GM19351 (cell line): ENCODE data around the gene UBE2V1.

Experiments used
- ATAC-seq: cut with Tn5 transposase; IDR thresholded peaks from one replicate; pipeline ENCODE4 v1.9.1; 2021; ENCODE audit warnings: mild to moderate bottlenecking, moderate library complexity; ENCODE audit not compliant: unreplicated experiment

Gene UBE2V1

DNA sequence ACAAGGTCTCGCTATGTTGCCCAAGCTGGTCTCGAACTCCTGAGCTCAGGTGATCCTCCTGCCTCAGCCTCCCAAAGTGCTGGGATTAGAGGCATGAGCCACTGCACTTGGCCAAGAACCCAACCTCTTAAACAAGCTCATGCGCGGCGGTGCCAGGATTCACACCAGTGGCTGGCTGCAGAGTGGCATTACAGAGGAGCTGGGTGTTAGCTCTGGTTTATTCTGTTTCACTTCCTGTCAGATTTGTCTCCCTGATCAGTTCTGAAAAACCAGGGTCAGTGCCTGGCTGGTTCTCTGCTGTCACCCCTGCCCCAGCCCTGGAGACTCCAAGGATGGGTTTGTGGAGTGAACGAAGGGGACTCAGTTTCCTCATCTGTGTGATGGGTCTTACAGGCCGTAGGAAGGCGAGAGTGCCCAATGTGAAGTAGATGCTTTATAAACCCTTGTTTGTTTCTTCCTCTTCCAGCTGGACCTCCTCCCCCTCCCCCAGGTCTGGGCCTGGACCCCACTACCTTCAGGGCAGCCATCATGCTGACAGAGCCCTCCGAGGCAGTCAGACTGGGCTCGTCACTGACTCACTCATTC is 63.4 kb downstream of the UBE2V1 start:
- ATAC-seq: no peak

DNA sequence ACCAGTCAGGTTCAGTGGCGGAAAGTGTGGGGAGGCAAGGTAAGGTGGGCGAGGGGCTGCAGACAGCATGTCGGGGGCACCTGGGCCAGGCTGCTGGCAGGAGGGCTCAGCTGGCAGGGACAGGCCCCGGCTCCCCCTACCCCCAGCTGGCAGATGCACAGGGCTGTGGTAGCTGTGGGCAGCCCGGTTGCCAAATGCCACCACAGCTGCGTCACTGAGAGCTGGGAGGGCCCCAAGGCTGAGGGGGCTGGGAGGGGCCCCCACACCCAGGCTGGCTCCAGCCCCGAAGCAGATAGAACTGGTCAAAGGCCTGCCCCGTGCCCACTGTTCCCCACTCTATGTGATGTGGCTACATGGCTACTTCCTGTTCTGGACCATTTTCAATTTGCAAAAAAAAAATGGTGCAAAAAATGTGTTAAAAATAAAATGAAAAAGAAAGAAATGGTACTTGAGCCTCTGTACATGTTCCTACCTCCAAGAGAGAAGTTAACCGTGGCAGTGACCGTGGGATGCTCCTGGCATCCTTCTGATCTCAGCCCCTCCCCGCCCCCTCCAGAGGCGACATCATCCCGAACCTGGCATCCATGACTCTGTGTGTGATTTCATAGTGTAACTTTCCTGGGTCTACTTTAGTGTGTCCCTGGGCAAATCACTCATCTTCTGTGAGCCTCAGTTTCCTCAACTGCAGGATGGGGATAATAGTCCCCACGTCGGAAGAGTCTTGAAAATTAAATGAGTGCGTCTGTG is 64.4 kb downstream of the UBE2V1 start:
- no peak for ATAC-seq

DNA sequence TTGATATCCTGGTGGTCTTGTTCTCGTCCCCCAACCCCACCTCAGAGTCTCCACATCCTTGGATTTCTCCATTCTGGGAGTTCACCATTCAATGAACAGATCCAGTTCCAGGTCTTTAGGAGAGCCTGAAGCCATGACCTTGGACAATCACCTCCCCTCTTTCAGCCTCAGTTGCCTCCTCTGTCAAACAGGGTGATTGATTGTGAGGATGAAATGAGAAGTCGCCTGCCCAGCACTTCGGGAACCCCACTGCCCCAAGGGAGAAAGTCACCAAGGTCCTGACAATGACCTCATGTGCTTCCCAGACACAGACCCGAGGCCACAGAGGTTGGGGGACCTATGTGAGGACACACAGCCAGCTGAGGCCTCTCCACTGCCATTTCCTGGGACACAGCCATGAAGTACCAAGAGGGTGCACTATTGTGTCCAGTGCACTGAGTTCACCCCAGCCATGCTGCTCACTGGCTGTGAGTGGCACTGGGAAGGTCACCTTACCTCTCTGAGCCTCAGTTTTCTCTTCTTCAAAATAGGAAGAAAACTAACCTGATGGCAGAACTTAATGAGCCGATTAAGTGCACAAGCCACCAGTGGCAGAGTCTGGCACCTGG is 68.5 kb downstream of the UBE2V1 start:
- ATAC-seq: no peak

DNA sequence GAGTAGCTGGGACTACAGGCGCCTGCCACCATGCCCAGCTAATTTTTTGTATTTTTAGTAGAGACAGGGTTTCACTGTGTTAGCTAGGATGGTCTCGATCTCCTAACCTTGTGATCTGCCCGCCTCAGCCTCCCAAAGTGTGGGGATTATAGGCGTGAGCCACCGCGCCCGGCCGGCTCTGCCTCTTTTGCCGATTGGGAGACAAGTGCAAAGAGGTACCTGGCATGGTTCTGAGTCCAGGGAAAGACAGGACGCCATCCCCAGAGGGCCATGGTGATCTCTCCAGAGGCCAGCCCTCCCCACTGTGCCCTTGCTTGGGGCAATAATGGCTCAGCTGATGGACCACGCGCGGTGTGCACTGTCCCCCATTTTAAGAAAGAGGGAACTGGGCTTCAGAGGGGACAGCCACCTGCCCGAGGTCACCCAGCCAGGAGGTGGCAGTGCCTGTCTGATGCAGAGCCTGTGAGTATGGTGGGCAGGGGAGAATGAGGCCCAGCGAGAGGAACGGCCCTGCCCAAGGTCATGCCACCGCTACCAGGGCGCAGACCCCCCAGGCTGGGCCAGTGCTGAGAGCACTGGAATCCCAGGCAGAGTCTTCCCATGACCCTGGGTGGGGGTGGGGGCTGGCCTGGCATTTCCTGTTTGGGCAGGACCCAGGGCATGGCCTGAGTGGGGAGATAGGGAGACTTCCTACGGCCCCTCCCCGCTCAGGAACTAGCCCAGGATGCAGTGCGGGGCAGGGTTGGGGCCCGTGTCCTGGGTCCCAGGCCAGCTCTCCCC is 69.2 kb downstream of the UBE2V1 start:
- no peak for ATAC-seq

DNA sequence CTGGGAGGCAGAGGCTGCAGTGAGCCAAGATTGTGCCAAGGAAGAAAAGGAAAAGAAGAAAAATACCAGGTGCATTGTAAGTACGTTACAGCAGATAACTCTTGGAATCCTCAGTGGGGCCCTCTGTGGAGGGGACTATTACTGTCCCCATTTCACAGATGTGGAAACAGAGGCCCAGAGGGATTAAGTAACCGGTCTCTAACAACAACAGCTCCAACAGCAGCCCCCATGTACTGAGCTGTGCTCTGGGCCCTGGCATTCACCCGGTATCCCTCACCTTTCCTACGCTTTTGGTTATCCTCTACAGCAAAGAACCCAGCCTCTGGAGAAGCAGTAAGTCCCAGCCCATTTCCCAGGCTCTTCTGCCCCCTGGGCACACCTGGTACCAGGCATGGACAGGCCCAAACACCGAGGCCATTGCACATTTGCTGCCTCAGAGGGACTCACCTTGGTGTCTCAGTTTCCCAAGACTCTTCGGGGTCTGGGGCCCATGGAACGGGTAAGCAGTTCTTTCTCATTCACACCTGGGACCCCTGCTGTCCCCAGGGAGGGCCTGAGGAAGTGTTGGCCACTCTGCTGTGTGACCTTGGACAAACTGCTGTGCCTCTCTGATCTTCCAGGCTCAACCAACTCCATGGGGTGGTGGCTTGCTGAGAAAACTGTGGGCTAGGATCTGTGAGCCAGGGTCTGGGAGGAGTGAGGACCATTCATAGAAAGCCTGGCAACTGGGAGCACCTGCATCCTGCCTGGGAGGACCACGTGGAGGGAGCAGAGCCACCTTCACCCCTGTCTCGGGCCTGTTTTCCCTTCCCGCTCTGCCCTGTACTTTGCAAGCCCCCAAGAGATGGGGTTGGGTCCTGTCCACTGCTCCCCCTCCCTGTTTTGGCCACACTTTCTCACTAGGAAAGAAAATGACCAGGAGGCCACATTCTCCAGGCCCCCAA is 70.3 kb downstream of the UBE2V1 start:
- no peak for ATAC-seq

DNA sequence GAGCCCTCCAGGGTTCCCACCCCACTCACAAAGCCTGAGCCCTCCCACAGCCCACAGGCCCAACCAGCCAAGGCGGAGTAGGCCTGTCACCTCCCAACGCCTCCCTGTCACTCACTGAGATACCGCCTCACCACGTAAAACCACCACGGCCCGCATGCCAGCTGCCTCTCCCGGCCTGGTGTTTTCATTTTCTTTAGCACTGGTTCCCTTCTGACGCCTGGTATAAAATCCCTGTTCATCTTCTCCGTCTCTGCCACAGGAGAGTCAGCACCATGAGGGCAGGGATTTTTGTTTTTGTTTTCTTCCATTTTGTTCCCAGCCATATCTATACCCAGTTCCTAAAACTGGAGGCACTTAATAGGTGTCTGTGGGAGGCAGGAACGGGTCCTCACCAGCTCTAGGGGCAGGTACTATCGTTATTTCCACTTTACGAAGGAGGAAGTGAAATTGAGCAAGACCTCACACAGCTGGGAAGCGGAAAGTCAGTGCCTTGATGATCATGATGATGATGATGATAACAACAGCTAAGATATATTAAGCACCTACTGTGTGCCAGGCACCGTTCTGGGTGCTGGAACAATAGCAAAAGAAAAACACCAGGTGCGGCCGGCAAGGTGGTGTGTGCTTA is 71.6 kb downstream of the UBE2V1 start:
- ATAC-seq: no peak

DNA sequence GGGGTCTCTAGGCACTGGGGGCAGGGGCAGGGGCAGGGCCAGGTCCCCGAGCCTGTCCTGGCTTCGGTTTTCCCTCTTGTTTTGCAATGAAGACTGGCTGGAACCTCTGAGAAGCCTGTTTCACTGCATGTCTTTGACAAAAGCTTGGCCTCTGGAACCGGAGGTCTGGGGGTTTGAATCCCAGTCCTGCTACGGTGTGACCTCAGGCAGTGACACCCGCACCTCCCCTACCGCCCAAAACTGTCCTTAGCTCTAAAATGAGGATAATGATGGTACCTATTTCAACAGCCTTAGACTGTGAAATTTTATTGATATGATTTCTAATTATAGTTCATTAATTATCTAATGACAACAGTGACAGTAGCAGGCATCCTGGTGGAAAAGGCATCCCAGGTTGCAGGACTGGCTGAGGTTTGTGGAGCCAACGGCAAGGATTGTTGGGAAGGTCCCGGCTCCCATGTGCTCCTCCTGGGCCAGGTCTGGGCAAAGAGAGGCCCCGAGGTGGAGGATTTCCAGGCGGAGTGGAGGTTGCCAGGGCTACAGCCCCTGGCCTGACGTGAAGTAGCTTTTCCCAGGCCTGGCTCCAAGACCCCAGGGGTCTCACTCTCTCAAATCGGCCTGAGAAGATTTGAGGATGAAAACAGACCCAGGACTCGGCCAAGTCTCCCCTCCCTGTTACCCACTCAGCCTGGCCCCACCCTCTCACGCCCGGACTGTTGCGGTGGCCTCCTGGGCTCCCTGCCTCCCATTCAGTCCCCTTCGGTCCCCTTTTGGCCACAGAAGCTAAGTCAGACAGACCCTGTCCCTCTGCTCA is 72.3 kb downstream of the UBE2V1 start:
- ATAC-seq: no peak

DNA sequence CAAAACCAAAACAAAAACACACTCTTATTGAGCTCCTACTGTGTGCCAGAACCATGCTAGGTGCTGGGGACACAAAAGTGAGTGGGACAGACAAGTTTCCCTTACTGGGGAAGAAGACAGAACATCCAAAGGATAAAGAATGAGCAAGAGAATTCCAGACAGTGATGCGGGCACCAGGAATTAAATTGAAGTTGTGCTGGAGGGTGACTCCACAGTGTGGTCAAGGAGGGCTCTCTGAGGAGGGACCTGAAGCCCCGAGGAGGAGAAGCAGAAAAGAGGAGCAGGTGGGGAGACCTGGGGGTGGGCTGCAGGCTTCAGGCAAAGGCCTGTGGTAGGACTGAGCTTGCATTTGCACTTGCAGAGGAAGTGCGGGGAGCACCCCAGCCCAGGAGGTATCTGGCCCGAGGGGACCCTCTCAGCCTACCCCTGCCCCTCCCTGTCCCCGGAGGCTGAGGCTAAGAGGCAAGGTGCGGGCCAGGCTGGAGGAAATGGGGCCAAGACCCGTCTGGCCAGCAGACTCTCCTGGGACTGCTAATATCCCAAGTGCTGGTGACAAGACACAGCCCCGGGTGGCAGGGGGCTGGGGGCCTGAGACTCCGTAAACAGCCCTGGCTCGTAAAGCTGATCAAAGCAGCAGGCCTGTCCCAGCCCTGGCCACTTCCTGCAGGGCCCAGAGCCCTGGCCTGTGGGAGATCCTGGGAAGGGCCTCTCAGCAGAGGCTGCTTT is 73.1 kb downstream of the UBE2V1 start:
- ATAC-seq: no peak

DNA sequence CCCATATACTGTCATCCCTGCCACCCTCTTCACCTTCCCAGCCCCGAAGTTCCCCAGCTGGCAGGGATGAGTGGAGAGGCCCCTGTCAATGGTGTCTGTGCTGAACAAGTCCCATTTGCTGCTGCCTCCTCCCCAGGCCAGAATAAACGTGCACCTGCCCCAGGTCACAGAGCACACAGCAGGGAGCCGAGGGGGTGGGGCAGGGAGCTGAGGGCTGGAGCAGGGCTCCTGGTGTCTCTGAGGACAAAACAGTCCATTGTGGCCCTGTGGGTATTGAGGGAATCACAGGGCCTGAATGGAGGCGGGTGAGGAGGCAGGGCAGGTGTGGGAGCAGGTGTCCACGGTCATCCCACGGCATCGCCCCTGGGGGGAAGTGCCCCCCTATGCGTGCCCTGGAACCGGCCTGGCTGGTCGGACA is 74.4 kb downstream of the UBE2V1 start:
- no peak for ATAC-seq

DNA sequence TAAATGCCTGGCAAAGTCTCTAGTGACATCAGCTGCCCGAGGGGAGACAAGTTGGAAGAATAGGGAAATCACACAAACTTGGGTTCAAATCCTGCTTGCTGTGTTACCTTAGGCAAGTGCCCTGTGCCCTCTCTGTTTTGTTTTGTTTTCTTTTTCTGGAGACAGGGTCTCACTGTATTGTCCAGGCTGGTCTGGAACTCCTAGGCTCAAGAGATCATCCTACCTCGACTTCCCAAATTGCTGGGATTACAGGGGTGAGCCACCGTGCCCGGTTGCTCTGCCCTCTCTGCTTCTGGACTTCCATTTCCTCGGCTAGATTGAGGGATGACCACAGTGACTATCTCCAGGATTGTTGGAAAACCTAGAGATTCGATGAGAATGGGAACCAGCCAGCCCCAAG is 74.8 kb downstream of the UBE2V1 start:
- no peak for ATAC-seq

DNA sequence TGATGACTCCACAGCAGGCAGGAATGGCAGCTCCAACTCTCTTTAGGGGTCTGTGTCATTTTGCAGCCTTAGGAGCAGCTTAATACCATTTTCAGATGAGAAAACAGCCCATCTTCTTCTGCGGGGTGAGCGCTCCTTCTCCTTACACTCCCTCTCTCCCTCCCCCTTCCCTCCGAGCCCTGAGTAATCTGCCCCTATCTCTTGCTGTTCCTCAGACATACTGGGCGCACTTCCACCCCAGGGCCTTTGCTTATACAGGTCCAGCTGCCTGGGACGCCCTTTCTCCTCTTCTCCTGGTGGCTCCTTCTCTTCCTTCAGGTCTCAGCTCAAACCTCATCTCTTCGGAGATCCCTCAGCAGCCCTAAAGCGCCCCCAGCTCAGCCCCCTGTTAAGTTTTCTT is 75.4 kb downstream of the UBE2V1 start:
- ATAC-seq: no peak

DNA sequence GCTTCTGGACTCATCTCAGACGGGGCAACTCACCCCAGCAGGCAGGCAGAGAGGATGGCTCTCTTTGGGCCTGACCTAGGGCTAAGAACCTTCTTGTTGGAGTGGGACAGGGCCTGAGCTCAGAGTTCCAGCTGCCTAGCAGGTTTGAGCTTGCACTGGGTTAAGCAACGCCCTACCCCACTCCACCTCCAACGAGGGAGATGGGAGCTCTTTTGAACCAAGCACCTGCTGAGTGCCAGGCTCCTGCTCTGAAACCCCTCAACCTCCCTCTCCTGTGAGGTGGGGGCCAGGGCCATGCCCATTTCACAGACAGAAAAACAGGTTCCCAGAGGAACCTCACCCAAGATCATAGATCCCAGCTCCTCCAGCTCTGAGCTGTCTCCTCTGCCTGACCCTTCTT is 75.8 kb downstream of the UBE2V1 start:
- ATAC-seq: no peak

DNA sequence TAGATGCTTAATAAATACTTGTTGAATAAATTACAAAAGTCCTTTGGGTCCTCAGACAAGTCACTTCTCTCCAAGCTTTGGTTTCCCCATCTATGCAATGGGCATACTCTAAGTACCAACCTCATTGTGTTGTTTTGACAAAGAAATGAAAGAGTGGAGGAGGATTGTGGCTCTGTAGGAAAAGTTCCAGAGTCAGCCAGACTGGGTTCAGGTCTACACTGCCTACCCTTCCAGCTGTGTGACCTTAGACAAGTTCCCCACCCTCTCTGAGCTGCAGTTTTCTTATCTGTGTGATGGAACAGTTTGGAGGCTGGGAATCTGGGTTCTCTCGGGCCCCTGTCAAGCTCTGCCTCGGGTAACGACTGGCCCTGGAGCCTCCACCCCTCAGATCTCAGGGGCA is 76.2 kb downstream of the UBE2V1 start:
- ATAC-seq: no peak

DNA sequence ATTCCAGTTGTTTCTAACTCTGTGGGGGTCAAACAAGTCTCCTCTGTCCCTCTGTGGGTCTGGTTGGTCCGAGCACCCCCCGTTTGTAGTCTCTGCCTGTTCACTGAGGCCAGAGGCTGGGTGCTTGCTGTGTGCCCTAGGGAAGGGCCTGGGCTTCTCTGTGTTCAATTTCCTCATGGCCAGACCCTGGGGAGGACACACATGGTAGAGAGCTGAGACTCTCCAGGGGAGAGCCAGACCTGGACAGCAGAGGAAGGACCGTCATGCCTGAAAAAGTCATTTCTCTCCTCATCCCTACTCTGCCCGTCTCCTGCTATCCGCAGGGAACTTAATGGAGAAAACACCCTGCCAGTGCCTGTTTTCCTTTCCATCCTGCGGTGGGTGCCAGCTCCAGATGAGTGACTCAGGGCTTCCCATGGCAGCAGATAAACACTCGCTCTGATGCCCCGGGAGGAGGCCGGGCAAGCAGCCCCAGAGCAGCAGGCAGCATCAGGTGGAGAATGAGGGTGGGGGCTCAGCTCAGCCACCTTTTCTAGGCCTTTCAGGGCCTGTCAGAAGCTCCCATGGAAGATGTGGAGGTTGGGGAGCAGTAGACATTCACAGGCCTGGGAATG is 78.3 kb downstream of the UBE2V1 start:
- no peak for ATAC-seq

DNA sequence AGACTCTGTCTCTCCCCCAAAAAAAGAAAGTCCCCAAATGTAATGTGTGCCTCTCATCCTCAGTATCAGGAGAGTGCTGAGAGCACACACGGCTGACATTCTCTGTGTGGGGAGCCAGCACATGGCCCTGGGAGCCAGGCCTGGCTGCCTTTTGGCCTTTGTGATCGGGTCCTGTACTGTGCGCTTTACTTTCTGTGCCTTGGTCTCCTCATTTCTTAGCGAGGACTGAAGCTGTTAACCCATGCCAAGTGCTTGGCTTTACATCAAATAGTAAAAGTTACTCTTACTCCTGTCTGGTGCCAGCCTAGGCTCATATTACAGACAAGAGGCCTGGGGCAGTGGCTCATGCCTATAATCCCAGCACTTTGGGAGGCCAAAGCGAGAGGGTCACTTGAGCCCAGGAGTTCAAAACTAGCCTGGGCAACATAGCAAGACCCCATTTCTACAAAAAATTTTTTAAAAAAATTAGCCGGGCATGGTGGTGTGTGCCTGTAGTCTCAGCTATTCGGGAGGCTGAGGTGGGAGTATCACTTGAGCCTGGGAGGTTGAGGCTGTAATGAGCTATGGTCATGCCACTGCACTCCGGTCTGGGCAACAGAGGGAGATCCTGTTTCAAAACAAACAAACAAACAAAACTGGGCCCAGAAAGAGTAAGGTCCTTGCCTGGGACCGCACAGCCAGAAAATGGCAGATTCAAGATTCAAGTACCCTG is 79.8 kb downstream of the UBE2V1 start:
- no peak for ATAC-seq
